DMS114 treated with DMSO at 0.1 percent for 48 hours (cell line): ENCODE results near the gene CREB3L4.
"Not testable (repeated sequence)": the region's sequence is repeated elsewhere in the genome, so short reads cannot be mapped to it uniquely, and the experiment has no call there.

ENCODE experiments used
- DNase-seq: peaks from one replicate; lab custom pipeline; 2025; ENCODE audit not compliant: unreplicated experiment; lab: John Stamatoyannopoulos, UW

CREB3L4 gene

GRCh38 chr1:153958111-153958960, 9.4 kb upstream of the CREB3L4 start, which contains the start of gene CRTC2:
Gene CRTC2 (minus strand): TSS chr1:153958612. CDS start chr1:153958497, 115 bp downstream.
- peak; percentile 100 for DNase-seq

- no peak for DNase-seq
Observed at GRCh38 chr1:153958961-153959260, 8.8 kb upstream of the CREB3L4 start.

DNA sequence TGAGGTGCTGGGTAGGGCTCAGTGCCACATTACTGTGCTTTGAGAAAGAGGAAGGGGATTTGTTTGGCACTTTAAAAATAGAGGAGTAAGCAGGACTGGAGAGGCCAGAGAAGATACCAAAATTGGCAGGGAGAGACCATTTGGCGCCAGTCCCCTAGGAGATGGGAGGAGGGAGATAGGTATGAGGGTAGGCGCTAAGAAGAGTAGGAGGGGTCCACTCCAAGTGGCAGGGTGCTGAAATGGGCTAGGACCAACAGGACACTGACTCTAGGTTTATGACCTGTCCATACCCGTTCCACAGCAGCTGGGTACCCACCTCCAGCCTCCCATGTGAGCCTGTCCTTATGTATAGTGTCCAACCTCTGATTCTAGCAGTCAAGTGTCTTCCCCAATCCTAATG, 8.2 kb upstream of the CREB3L4 start:
- DNase-seq = no peak

GRCh38 chr1:153960206-153960605, 7.5 kb upstream of the CREB3L4 start:
- DNase-seq = no peak

DNA sequence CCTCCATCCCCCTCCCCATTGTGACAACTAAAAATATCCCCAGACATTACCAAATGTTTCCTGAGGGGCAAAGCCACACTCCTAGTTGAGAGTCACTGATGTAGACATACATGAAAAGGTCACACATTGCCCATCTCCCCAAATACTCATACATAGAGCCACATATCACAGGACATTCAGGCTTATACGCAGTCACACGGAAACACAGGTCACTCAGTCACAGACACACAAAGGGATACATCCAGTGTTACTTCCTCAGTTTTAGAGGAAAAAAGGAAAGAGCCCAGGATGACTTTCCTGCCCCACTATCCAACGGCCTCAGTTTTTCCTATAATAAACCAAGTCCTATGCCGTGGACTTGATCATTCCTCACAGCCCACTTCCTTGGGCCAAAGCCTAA, 6.3 kb upstream of the CREB3L4 start:
- no peak for DNase-seq

DNA sequence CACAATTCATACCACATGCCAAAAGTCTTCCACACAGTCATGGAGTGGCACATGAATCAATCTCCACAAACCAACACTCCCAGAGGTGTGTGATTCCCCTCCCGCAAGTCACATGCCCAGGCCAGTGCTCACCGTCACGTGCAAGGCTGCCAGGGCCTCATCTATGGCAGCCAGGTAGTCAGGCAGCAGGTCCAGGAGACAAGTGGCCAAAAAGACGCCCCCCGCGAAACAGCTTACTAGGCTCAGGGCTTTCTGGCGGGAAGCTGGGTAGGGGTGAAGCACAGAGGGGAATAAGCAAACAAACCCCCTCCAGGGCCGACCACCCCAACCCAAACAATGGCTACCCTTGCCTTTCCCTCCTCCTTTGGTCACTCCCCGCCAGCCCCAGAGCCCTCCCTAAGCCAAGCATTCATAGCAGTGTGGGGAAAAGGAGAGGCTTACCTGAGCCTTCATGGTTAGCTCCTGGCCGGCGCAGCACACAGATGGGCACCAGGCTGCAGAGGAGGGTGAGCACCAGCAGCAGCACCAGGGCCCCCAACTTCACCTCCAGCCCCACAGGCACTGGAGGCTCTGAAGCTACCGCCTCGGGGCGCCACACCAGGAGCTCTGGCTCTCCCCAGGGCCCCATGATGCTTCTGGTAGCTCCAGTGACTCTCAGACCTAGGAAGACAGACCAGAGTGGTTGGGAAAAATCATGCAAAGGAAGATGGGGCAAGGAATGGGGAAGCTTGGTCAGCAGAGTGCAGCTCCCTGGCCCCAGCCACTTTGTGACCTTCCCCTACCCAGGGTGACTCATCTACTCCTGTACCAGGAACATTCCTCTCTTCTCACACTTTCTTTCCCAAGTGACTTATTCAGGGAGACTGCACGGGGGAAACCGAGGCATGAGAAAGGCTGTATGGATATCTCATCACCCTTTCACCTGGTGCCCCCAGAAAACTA, 5.3 kb upstream of the CREB3L4 start:
- DNase-seq = no peak

GRCh38 chr1:153963030-153963849, 4.5 kb upstream of the CREB3L4 start, which contains the start of gene SLC39A1:
Gene SLC39A1 (minus strand): TSS chr1:153963537. CDS start chr1:153962715, 822 bp downstream.
- peak; percentile 99 for DNase-seq

DNA sequence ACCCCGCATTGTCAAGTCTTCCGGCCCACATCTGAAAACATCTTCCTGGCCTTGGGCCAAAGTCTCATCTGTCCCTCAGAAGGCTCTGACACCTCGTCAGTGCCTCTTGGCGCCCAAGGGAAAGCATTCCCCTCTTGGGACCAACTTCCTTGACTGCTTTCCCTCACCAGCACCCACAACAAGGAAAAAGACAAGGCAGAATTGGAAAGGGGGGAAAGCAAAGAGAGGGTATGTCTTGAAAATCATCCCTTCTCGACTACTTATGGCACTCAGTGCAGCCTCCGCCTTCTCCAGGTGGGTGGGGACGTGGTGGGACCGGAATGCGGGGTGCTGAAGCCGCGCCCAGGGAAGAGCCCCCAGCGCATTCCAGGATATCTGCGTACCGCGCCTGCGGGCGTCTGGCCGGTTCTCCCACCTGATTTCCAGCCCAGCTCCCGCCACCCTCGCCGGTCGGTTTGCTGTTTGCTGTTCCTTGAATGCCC, 3.8 kb upstream of the CREB3L4 start:
- no peak for DNase-seq

GRCh38 chr1:153968000-153968363, 280 bp downstream of the CREB3L4 start:
- DNase-seq = no peak

DNA sequence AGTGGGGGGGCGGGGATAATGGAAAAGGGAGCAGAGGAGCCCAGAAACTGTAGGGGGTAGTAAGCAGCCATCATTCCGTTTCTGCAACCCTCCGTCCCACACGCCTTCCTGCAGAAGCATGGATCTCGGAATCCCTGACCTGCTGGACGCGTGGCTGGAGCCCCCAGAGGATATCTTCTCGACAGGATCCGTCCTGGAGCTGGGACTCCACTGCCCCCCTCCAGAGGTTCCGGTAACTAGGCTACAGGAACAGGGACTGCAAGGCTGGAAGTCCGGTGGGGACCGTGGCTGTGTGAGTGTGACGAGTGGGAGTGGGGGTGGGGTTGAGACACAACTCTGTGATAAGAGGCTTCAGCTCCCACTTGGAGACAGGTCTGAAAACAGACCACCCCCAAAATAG, 706 bp downstream of the CREB3L4 start:
- DNase-seq = no peak

GRCh38 chr1:153968972-153969371, 1.3 kb downstream of the CREB3L4 start:
- DNase-seq = no peak

DNA sequence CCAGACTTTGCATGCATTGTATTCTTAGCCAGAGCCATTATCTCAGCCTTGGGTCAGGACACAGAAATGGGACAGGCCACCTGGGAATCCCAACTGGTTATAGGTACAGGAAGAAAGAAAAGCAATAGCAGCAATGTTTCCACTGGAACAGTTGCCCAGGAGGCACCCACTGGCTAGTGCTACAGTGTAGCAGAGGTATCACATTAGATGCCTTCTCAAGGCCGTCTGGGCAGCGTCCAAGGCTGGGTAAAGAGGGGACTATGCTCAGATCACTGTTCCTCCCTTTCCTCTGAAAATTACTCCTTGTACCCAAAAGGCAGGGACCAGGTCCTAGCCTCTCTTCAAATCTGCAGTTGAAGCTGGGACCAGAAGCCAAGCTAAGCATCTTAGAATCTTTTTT, 2.6 kb downstream of the CREB3L4 start:
- no peak for DNase-seq

DNA sequence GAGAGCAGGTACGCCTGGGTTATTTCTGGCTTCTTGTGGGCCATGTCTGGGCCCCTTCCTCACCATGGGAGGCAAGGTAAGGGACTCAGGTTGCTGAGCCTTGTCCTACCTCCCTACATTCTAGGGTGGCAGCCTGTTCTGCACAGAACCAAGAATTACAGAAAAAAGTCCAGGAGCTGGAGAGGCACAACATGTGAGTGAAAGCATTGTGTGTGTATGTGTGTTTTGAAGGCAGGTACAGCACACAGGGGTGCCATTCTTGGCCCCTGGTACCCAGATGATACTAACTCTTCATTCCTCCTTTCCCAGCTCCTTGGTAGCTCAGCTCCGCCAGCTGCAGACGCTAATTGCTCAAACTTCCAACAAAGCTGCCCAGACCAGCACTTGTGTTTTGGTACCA, 5.4 kb downstream of the CREB3L4 start:
- DNase-seq = no peak

GRCh38 chr1:153973525-153973924, 5.8 kb downstream of the CREB3L4 start:
- no peak for DNase-seq

- no peak for DNase-seq
Observed at GRCh38 chr1:153976819-153977249, 9.1 kb downstream of the CREB3L4 start.

DNA sequence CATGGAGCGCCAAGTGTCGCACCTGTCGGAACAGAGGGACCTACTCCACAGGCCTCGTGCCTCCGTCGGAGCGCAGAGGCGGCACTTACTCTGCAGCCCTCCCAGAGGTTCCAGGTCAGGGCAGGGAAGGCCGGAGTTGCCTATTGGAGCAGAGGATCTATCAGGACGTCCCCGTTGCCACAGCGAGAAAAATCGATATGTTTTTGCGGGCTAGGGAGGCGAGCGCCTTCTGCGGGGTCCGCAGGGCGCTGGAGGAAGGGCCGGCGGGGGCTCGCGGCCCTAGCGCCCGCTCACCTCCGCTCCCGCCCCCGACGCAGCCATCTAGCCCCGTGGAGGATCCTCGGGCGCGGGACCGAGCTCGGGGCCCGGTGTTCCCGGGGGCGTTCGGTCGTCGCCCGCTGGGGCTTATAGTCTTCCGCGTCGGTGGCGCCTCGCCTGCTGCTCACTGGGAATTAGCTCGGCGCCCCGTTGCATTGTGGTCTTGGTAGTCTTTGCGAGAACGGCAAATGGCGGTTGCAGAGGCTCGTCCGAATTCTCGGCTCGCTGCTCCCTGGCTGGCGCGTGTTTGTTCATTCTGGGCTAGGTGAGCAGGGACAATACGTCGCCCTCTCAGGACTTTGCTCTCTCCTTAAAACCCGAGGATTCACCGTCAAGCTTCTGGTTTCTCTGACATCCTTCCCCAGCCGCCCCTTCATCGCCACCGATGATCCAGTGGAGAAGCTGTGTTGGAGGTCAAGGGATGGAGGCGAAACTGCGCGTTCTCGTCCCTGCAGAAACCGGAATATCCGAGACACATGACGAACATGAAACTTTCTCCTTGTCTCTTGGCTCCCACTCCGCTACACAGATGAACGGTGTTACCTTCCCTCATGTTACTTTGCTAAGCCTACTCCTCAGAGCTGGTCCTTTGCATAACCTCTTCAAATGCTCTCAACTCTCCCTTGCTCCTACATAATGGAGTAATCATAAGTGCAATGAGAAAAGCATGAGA, 9.8 kb downstream of the CREB3L4 start, which contains the start of gene JTB:
TSS of gene JTB (minus strand) at position 425 of the 991 bp plus-strand sequence. CDS start at position 3, 422 bp downstream.
- peak; percentile 90 for DNase-seq

DNA sequence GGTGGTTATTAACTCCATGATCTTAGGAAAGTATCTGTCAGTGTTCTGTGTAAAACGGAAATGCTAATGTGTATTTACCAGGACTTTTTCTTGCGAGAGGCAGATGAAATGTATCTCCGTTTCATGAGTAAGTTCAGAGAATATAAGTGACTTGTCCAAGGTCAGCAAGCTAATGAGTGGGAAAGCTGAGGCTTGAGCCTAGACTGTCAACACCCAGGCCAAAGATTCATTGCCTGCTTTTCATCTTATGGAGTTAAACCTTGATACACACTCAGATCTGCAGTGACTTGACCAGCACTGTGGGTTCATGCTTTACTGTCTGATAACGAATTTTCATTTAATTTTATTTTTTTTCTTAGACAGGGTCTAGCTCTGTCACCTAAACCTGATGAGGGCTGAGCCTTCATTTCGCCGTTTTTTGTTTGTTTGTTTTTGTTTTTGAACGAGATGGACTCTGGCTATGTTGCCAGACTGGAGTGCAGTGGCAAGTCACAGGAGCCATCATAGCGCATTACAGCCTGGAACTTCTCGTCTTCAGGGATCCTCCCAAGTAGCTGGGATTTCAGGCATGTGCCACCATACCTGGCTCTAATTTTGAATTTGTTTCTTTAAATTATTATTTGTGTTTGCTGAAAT, 10.7 kb downstream of the CREB3L4 start:
- no peak for DNase-seq

DNA sequence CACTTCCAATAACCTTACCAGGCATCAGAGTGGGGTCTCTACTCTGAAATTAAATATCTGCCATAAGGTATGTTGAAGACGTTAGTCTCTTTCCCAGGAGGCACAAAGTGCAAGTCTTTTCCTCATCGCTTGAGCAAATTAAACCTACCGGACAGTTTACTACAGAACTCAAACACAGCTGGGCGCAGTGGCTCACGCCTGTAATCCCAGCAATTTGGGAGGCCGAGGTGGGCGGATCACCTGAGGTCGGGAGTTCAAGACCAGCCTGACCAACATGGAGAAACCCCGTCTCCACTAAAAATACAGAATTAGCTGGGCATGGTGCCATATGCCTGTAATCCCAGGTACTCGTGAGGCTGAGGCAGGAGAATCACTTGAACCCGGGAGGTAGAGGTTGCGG, 11.4 kb downstream of the CREB3L4 start:
- DNase-seq = not testable (repeated sequence)

DNA sequence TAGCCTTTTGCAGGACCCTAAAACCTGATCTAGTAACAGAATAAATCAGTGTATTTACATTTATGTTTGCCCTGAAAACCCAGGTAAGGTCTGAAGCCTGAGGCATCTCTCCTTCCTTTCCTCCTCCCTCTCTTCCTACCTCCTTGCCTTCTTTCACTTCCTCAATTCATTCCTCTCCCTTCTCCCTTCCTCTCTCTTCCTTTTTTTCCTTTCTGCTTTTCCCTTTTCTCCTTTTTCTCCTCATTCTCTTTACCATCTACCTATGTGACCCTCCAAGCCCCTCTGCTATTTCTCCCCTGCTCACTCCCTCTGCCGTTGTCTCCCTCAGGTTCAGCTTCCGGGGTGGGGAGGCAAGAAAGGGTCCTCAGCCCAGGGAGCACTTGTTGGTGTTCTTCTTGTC, 14.0 kb downstream of the CREB3L4 start:
- DNase-seq = not testable (repeated sequence)
